ENCODE data around the gene SURF1.
A peak's percentile ranks its signal among the peaks of the same experiment; 100 is the strongest.
"Not testable (repeated sequence)": the region's sequence is repeated elsewhere in the genome, so short reads cannot be mapped to it uniquely, and the experiment has no call there.

The SURF1 gene

GRCh38 chr9:133400292-133400691 is 44.0 kb upstream of the SURF1 start:
- TF ChIP-seq CTCF (IDR thresholded peaks at IDR 0.05; ENCODE audit: insufficient read depth, low read depth, low read length, missing control alignments) = no peak
- no peak overlapping the region for H3K4me3 ChIP-seq (ENCODE audit: low read length)
- DNase-seq (ENCODE audit: low read depth) = no peak

- TF ChIP-seq CTCF (IDR thresholded peaks at IDR 0.05; ENCODE audit: insufficient read depth, low read depth, low read length, missing control alignments) = no peak
- H3K4me3 ChIP-seq (ENCODE audit: low read length) = no peak overlapping the region
- DNase-seq (ENCODE audit: low read depth) = no peak
Measured at GRCh38 chr9:133397895-133398294, 41.6 kb upstream of the SURF1 start.

GRCh38 chr9:133397370-133397769 is 41.1 kb upstream of the SURF1 start:
- H3K4me3 ChIP-seq (ENCODE audit: low read length) = no peak overlapping the region
- TF ChIP-seq CTCF (IDR thresholded peaks at IDR 0.05; ENCODE audit: insufficient read depth, low read depth, low read length, missing control alignments) = no peak
- no peak for DNase-seq (ENCODE audit: low read depth)

- H3K4me3 ChIP-seq (ENCODE audit: low read length) = no peak overlapping the region
- peak; percentile 17 for TF ChIP-seq CTCF (IDR thresholded peaks at IDR 0.05; ENCODE audit: insufficient read depth, low read depth, low read length, missing control alignments)
- DNase-seq (ENCODE audit: low read depth) = peak; percentile 25
Measured at GRCh38 chr9:133396952-133397351, 40.7 kb upstream of the SURF1 start.

- TF ChIP-seq CTCF (IDR thresholded peaks at IDR 0.05; ENCODE audit: insufficient read depth, low read depth, low read length, missing control alignments) = no peak
- no peak overlapping the region for H3K4me3 ChIP-seq (ENCODE audit: low read length)
- DNase-seq (ENCODE audit: low read depth) = no peak
Measured at GRCh38 chr9:133394687-133395271, 38.5 kb upstream of the SURF1 start.

GRCh38 chr9:133393399-133393798 is 37.1 kb upstream of the SURF1 start:
- TF ChIP-seq CTCF (IDR thresholded peaks at IDR 0.05; ENCODE audit: insufficient read depth, low read depth, low read length, missing control alignments) = no peak
- no peak overlapping the region for H3K4me3 ChIP-seq (ENCODE audit: low read length)
- DNase-seq (ENCODE audit: low read depth) = no peak

GRCh38 chr9:133392308-133392707 is 36.0 kb upstream of the SURF1 start:
- not testable (repeated sequence) for DNase-seq (ENCODE audit: low read depth)

GRCh38 chr9:133391449-133391848 is 35.2 kb upstream of the SURF1 start:
- not testable (repeated sequence) for H3K4me3 ChIP-seq (ENCODE audit: low read length); DNase-seq (ENCODE audit: low read depth)

More at GRCh38 chr9:133392308-133392707, 36.0 kb upstream of the SURF1 start:
- H3K4me3 ChIP-seq (ENCODE audit: low read length) = not testable (repeated sequence)

Measured in epithelial cell of esophagus (primary cell).